Measurements from ENCODE around the gene ELOB.

- no peak for TF ChIP-seq ZNF565 (CRISPR knock-in tag; conservative IDR thresholded peaks at IDR 0.05; ENCODE audit: low read depth)
- TF ChIP-seq CSDC2 (CRISPR knock-in tag; IDR thresholded peaks at IDR 0.05): no peak
- TF ChIP-seq ZFP30 (CRISPR knock-in tag; IDR thresholded peaks at IDR 0.05): no peak
- no peak for TF ChIP-seq CREB5 (CRISPR knock-in tag; IDR thresholded peaks at IDR 0.05; ENCODE audit: low read depth)
- TF ChIP-seq ISL1 (CRISPR knock-in tag; IDR thresholded peaks at IDR 0.05): no peak
- TF ChIP-seq, protein P1, sequence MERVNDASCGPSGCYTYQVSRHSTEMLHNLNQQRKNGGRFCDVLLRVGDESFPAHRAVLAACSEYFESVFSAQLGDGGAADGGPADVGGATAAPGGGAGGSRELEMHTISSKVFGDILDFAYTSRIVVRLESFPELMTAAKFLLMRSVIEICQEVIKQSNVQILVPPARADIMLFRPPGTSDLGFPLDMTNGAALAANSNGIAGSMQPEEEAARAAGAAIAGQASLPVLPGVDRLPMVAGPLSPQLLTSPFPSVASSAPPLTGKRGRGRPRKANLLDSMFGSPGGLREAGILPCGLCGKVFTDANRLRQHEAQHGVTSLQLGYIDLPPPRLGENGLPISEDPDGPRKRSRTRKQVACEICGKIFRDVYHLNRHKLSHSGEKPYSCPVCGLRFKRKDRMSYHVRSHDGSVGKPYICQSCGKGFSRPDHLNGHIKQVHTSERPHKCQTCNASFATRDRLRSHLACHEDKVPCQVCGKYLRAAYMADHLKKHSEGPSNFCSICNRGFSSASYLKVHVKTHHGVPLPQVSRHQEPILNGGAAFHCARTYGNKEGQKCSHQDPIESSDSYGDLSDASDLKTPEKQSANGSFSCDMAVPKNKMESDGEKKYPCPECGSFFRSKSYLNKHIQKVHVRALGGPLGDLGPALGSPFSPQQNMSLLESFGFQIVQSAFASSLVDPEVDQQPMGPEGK (CRISPR knock-in tag; IDR thresholded peaks at IDR 0.05; ENCODE audit: borderline replicate concordance): no peak
Measured at GRCh38 chr16:2821487-2822157, 44.5 kb upstream of the ELOB start.
